Measurements from ENCODE around the gene LGALS3BP. TPM values are rescaled to one million over a fixed set of nuclear protein-coding genes. Genes with fewer than 3 reads are reported as not detected.

LGALS3BP gene
- total and polyA plus RNA-seq, 2 of the 4 experiments (the other 2 are of a cell fraction), result 33.7 to 273 TPM

DNA sequence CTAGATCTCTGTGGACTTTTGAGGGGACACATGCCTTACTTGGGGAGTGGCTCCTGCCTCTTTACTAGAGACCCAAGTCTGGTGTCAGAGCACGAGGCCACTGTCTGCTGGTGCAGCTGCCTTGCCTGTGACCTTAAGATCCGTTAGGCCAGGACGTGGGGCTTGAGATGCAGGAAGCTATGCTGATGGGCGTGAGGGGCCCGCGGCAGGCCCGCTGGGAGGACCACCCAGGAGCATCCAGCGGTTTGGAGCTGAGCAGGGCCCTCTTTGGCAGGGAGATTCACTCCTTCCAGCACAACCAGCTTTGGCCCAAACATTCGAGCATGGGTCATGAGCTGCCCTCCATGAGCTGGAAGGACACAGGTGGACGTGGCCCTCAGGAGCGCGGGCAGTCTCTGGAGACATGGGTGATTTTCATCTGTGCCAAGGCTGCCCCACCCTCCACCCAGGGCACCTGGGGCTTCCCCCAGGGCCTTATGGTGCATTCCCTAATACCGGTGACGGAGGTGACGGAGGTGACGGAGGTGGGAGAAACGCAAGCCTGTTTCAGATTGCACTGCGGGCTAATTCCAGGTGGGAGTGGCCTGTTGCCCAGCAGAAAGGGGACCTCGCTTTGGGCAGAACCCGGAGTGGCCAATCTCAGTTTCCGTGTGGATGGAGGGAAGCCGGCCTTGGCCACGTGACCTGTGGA, 12.7 kb downstream of the LGALS3BP start:
- CTCF ChIA-PET, result no interaction called here
- WGBS, 2 experiments (ENCODE audit: extremely low coverage in 2 of 2, insufficient read length in 1 of 2), result 74% methylated on average over 11 of the region's 23 CpGs; no CpG with 5 or more reads in 1 of the 2 experiments

More for the DNA sequence above, 12.7 kb downstream of the LGALS3BP start:
- H3K4me3 ChIP-seq (ENCODE audit: insufficient read depth, low read depth, low read length), result no peak overlapping the region
- POLR2A ChIA-PET (ENCODE audit: unreplicated experiment), result no interaction called here
- no peaks in the 10 kb centered on the region for H3K9me1 ChIP-seq (ENCODE audit: insufficient read depth, low read length)
- H3K27me3 ChIP-seq (ENCODE audit: control insufficient read depth, insufficient read depth, low read length), result no peaks in the 10 kb centered on the region
- TF ChIP-seq, protein P1, sequence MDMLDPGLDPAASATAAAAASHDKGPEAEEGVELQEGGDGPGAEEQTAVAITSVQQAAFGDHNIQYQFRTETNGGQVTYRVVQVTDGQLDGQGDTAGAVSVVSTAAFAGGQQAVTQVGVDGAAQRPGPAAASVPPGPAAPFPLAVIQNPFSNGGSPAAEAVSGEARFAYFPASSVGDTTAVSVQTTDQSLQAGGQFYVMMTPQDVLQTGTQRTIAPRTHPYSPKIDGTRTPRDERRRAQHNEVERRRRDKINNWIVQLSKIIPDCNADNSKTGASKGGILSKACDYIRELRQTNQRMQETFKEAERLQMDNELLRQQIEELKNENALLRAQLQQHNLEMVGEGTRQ (IDR thresholded peaks at IDR 0.05; ENCODE audit: low read depth, low read length), result no peak
- TF ChIP-seq, protein P2, sequence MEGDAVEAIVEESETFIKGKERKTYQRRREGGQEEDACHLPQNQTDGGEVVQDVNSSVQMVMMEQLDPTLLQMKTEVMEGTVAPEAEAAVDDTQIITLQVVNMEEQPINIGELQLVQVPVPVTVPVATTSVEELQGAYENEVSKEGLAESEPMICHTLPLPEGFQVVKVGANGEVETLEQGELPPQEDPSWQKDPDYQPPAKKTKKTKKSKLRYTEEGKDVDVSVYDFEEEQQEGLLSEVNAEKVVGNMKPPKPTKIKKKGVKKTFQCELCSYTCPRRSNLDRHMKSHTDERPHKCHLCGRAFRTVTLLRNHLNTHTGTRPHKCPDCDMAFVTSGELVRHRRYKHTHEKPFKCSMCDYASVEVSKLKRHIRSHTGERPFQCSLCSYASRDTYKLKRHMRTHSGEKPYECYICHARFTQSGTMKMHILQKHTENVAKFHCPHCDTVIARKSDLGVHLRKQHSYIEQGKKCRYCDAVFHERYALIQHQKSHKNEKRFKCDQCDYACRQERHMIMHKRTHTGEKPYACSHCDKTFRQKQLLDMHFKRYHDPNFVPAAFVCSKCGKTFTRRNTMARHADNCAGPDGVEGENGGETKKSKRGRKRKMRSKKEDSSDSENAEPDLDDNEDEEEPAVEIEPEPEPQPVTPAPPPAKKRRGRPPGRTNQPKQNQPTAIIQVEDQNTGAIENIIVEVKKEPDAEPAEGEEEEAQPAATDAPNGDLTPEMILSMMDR (conservative IDR thresholded peaks at IDR 0.05; ENCODE audit: low read depth, low read length), result no peak
- TF ChIP-seq RAD21 (IDR thresholded peaks at IDR 0.05; ENCODE audit: low read length), result no peak
- TF ChIP-seq RFX5 (IDR thresholded peaks at IDR 0.05; ENCODE audit: low read depth, low read length), result no peak
- TF ChIP-seq MAZ (IDR thresholded peaks at IDR 0.05; ENCODE audit: borderline replicate concordance, low read depth, low read length), result no peak
- TF ChIP-seq CHD1 (IDR thresholded peaks at IDR 0.05; ENCODE audit: low read depth, low read length), result no peak
- no peak for TF ChIP-seq POLR2A (IDR thresholded peaks at IDR 0.05; ENCODE audit: low read depth, low read length)
- TF ChIP-seq RCOR1 (IDR thresholded peaks at IDR 0.05; ENCODE audit: insufficient replicate concordance, low read length), result no peak
- TF ChIP-seq MXI1 (IDR thresholded peaks at IDR 0.05; ENCODE audit: borderline replicate concordance, low read depth, low read length), result no peak
- no peak for TF ChIP-seq BHLHE40 (IDR thresholded peaks at IDR 0.05; ENCODE audit: low read depth, low read length)
- no peak for TF ChIP-seq FOS (IDR thresholded peaks at IDR 0.05; ENCODE audit: low read depth, low read length)
- TF ChIP-seq SMC3 (IDR thresholded peaks at IDR 0.05; ENCODE audit: low read depth, low read length), result no peak
- no peak for TF ChIP-seq MAFK (IDR thresholded peaks at IDR 0.05; ENCODE audit: low read depth, low read length)
- no peak for TF ChIP-seq CEBPB (IDR thresholded peaks at IDR 0.05; ENCODE audit: low read depth, low read length)
- no peak for TF ChIP-seq NFE2L2 (IDR thresholded peaks at IDR 0.05; ENCODE audit: low read depth, low read length)
- TF ChIP-seq, protein P3, sequence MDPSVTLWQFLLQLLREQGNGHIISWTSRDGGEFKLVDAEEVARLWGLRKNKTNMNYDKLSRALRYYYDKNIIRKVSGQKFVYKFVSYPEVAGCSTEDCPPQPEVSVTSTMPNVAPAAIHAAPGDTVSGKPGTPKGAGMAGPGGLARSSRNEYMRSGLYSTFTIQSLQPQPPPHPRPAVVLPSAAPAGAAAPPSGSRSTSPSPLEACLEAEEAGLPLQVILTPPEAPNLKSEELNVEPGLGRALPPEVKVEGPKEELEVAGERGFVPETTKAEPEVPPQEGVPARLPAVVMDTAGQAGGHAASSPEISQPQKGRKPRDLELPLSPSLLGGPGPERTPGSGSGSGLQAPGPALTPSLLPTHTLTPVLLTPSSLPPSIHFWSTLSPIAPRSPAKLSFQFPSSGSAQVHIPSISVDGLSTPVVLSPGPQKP (IDR thresholded peaks at IDR 0.05; ENCODE audit: borderline replicate concordance, low read depth, low read length), result no peak
- H4K91ac ChIP-seq (ENCODE audit: insufficient read depth, low read depth, low read length), result no peak overlapping the region
- H3K4ac ChIP-seq (ENCODE audit: low read depth, low read length), result no peak overlapping the region
- dilution Hi-C loops (cut with HindIII; ENCODE audit: low sequenced_read_pairs, unreplicated experiment), result no loop called here
- no peak overlapping the region for H3K27ac ChIP-seq (ENCODE audit: insufficient read depth, low read length)
- H3K56ac ChIP-seq (ENCODE audit: extremely low read depth, insufficient read depth, low read length), result no peak overlapping the region
- H3K23ac ChIP-seq (ENCODE audit: low read depth, low read length), result no peak overlapping the region
- no peak overlapping the region for H2BK5ac ChIP-seq (ENCODE audit: low read depth, low read length, poor library complexity, severe bottlenecking)
- H2AK5ac ChIP-seq (ENCODE audit: low read depth, low read length), result no peak overlapping the region
- H3K9me3 ChIP-seq (ENCODE audit: control insufficient read depth, insufficient read depth, low read length), result no peaks in the 10 kb centered on the region
- H3K4me2 ChIP-seq (ENCODE audit: low read depth, low read length), result no peak overlapping the region
- intact Hi-C loops (cut with micrococcal nuclease), result no loop called here
- H3K4me1 ChIP-seq (ENCODE audit: control insufficient read depth, insufficient read depth, low read length), result peaks cover 5% of the 10 kb centered on the region; the same call in 1 of the 2 replicates
- H4K8ac ChIP-seq (ENCODE audit: low read depth in 2 of 2, low read length in 2 of 2), result no peak overlapping the region
- in situ Hi-C loops (cut with MboI; ENCODE audit: low sequenced_read_pairs), result loop anchor here (5.0 to 25.0 kb wide), 2 partner anchors 105 to 480 kb away; no protein-coding TSS in a partner anchor
- no peak overlapping the region for H2BK20ac ChIP-seq (ENCODE audit: low read depth, low read length)
- no peak overlapping the region for H3K18ac ChIP-seq (ENCODE audit: low read depth, low read length)
- peaks cover 17% of the 10 kb centered on the region; the same call in 1 of the 2 replicates for H3K36me3 ChIP-seq (ENCODE audit: control insufficient read depth, insufficient read depth, low read length)
- no peak overlapping the region for H2AFZ ChIP-seq (replicated peaks; ENCODE audit: low read length, poor library complexity)
- no peak overlapping the region for H2BK15ac ChIP-seq (ENCODE audit: low read depth, low read length)
- DNase-seq (no peak), ATAC-seq (ENCODE audit: low read depth) (no peak)
- no peak overlapping the region for H3K14ac ChIP-seq (replicated peaks; ENCODE audit: low read depth, low read length)
- peaks cover 5% of the 10 kb centered on the region; the same call in 1 of the 2 replicates for H4K20me1 ChIP-seq (ENCODE audit: insufficient read depth, low read length)
- H4K5ac ChIP-seq (ENCODE audit: low read depth, low read length), result no peak overlapping the region
- BruUV-seq (replicated peaks), result no TSS peak
- no peak overlapping the region for H2BK120ac ChIP-seq (ENCODE audit: low read depth, low read length)
- H3K79me1 ChIP-seq (ENCODE audit: low read depth in 1 of 2, low read length in 2 of 2), result peaks cover 3 to 21% of the 10 kb centered on the region in 2 experiments; a peak in 3 of 4 replicates
- H2AK9ac ChIP-seq (replicated peaks; ENCODE audit: low read depth, low read length, poor library complexity), result no peak overlapping the region
- no peak overlapping the region for H3K9ac ChIP-seq (ENCODE audit: low read depth, low read length)
